PC-3 (cell line): ENCODE measurements around the gene ZSCAN5A.

Source experiments
- CTCF ChIP-seq: fragments of 300-600 bp; sonication (generic); conservative IDR thresholded peaks from 2 replicates; pipeline ENCODE4 v1.5.1; 2017; ENCODE audit warnings: antibody characterized with exemption, low read depth, mild to moderate bottlenecking, low read length
- EZH2 ChIP-seq: fragments of 300-600 bp; sonication (generic); IDR thresholded peaks from one replicate; pipeline ENCODE4 v1.6.1; 2017; ENCODE audit warnings: antibody characterized with exemption, mild to moderate bottlenecking, low read length; ENCODE audit not compliant: unreplicated experiment
- EZH2phosphoT487 ChIP-seq: fragments of 300-600 bp; sonication (generic); IDR thresholded peaks from 2 replicates; pipeline ENCODE4 v1.6.1; 2018; ENCODE audit warnings: mild to moderate bottlenecking, antibody characterized with exemption, low read length, borderline replicate concordance

- TF ChIP-seq CTCF = no peak
- TF ChIP-seq EZH2 = no peak
- TF ChIP-seq EZH2phosphoT487 = no peak
These were observed 112.7 kb downstream of the ZSCAN5A start, which contains the start of gene ZSCAN5C for GRCh38 chr19:56201973-56202372.
